Breast epithelium (tissue), 3 donors: ENCODE measurements around the gene STAU1.

Source experiments
- CTCF ChIP-seq, 3 donors: fragments of 450-650 bp; IDR thresholded peaks; one replicate each; pipeline ENCODE4 v1.5.1; 2016 to 2017; ENCODE audit warnings: antibody characterized with exemption in 3 of 3, mild to moderate bottlenecking in 3 of 3, moderate library complexity in 3 of 3
- POLR2A ChIP-seq: fragments of 450-650 bp; IDR thresholded peaks from one replicate; pipeline ENCODE4 v1.6.1; 2016; ENCODE audit warnings: antibody characterized with exemption, mild to moderate bottlenecking, moderate library complexity
- POLR2AphosphoS5 ChIP-seq, 3 donors: sonication (generic); formaldehyde crosslinking; IDR thresholded peaks; one replicate each; pipeline ENCODE4 v1.6.1; 2017; ENCODE audit warnings: antibody characterized with exemption in 3 of 3

DNA sequence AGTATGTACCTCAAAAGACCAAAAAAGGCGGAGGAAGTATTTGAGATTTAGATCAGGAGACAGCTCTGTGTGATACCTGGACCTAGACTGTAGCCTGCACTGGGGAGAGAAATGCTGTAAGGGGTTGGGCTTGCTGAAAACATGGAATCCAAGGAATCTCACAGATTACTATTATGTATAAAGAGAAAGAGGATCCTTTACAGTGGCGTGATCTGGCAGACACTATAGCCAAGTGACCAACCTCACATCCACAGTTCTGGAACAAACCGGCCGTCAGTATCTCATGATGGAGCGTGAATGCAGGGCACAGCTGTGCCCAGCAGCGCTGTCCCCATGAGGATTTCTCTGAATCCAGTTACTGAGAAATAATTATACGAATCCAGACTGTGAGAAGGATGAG, 43.3 kb upstream of the STAU1 start:
- TF ChIP-seq CTCF (IDR thresholded peaks at IDR 0.05) = no peak
- no peak for TF ChIP-seq POLR2A
- no peak for TF ChIP-seq POLR2AphosphoS5 (IDR thresholded peaks at IDR 0.05)
